ENCODE results near the gene LRRC14B.

- TF ChIP-seq EZH2 (IDR thresholded peaks at IDR 0.05; ENCODE audit: low read length, unreplicated experiment): no peak
- TF ChIP-seq CTCF (conservative IDR thresholded peaks at IDR 0.05; ENCODE audit: low read depth, low read length): no peak
- TF ChIP-seq EZH2phosphoT487 (IDR thresholded peaks at IDR 0.05; ENCODE audit: borderline replicate concordance, low read length): no peak
Measured at GRCh38 chr5:228886-229285, 37.6 kb downstream of the LRRC14B start.

All from PC-3 (cell line).